ENCODE results near the gene SLC35B2.

DNA sequence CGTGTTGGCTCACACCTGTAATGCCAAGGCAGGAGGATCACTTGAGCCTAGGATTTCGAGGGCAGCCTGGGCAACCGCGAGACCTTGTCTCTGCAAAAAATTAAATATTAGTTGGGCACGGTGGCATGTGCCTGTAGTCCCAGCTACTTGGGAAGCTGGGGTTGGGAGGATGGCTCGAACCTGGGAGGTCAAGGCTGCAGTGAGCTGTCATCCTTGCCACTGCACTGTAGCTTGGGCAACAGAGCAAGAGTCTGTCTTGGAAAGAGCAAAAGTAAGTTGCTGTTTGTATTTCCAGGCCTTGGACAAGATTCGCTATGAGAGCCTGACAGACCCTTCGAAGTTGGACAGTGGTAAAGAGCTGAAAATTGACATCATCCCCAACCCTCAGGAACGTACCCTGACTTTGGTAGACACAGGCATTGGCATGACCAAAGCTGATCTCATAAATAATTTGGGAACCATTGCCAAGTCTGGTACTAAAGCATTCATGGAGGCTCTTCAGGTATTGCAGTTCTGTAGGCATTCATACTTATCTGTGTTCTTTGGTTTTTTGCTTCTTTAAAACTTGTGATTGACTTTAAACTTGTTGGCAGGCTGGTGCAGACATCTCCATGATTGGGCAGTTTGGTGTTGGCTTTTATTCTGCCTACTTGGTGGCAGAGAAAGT, 8.1 kb downstream of the SLC35B2 start:
- TF ChIP-seq, protein P1, sequence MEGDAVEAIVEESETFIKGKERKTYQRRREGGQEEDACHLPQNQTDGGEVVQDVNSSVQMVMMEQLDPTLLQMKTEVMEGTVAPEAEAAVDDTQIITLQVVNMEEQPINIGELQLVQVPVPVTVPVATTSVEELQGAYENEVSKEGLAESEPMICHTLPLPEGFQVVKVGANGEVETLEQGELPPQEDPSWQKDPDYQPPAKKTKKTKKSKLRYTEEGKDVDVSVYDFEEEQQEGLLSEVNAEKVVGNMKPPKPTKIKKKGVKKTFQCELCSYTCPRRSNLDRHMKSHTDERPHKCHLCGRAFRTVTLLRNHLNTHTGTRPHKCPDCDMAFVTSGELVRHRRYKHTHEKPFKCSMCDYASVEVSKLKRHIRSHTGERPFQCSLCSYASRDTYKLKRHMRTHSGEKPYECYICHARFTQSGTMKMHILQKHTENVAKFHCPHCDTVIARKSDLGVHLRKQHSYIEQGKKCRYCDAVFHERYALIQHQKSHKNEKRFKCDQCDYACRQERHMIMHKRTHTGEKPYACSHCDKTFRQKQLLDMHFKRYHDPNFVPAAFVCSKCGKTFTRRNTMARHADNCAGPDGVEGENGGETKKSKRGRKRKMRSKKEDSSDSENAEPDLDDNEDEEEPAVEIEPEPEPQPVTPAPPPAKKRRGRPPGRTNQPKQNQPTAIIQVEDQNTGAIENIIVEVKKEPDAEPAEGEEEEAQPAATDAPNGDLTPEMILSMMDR (IDR thresholded peaks at IDR 0.05), result no peak
- no peak for TF ChIP-seq POLR2A (IDR thresholded peaks at IDR 0.05)

All from body of pancreas (tissue), 4 donors.